ENCODE data around the gene MAGEB6.

GRCh38 chrX:26215869-26216268 is 23.6 kb downstream of the MAGEB6 start, which contains the start of gene MAGEB5:
- no peak for TF ChIP-seq SMC3 (IDR thresholded peaks at IDR 0.05; ENCODE audit: low read depth, low read length)
- no peak for TF ChIP-seq POLR2A (IDR thresholded peaks at IDR 0.05; ENCODE audit: low read depth, low read length)
- TF ChIP-seq RAD21 (IDR thresholded peaks at IDR 0.05; ENCODE audit: low read length): no peak
- no peak for TF ChIP-seq CTCF (conservative IDR thresholded peaks at IDR 0.05; ENCODE audit: low read depth, low read length)
- TF ChIP-seq MAFK (IDR thresholded peaks at IDR 0.05; ENCODE audit: low read depth, low read length): no peak
- no peak for TF ChIP-seq USF2 (IDR thresholded peaks at IDR 0.05; ENCODE audit: low read depth, low read length)
- TF ChIP-seq RFX5 (IDR thresholded peaks at IDR 0.05; ENCODE audit: low read depth, low read length): no peak
- TF ChIP-seq CEBPB (IDR thresholded peaks at IDR 0.05; ENCODE audit: low read depth, low read length): no peak
- no peak for TF ChIP-seq FOS (IDR thresholded peaks at IDR 0.05; ENCODE audit: low read depth, low read length)
- no peak for TF ChIP-seq MXI1 (IDR thresholded peaks at IDR 0.05; ENCODE audit: borderline replicate concordance, low read depth, low read length)
- TF ChIP-seq CHD1 (IDR thresholded peaks at IDR 0.05; ENCODE audit: low read depth, low read length): no peak
- no peak for TF ChIP-seq ELK1 (IDR thresholded peaks at IDR 0.05; ENCODE audit: borderline replicate concordance, low read depth, low read length)
